ENCODE results near the gene PPP1R12C.

Gene PPP1R12C

GRCh38 chr19:55048446-55048845 is 69.0 kb downstream of the PPP1R12C start:
- Histone ChIP-seq H3K79me2 (ENCODE audit: insufficient read depth, low read length) (no peaks in the 10 kb centered on the region), H3K36me3 (ENCODE audit: insufficient read depth, low read length) (peaks cover 91% of the 10 kb centered on the region), H2AFZ (ENCODE audit: low read length) (no peak overlapping the region), H3K4me3 (ENCODE audit: low read depth, low read length, poor library complexity, severe bottlenecking) (no peak overlapping the region), H3K9me3 (ENCODE audit: low read length) (no peaks in the 10 kb centered on the region), H3F3A (ENCODE audit: insufficient read depth, low read length) (no peaks in the 10 kb centered on the region), H3K27ac (ENCODE audit: low read depth, low read length, poor library complexity, severe bottlenecking) (no peak overlapping the region), H3K9me2 (ENCODE audit: low read depth, low read length) (no peaks in the 10 kb centered on the region), H4K20me1 (ENCODE audit: insufficient read depth, low read length) (no peaks in the 10 kb centered on the region), H3K9ac (ENCODE audit: low read length) (no peak overlapping the region), H3K27me3 (ENCODE audit: insufficient read depth, low read length) (no peaks in the 10 kb centered on the region), H3K4me2 (ENCODE audit: low read length) (no peak overlapping the region), H3K4me1 (ENCODE audit: insufficient read depth, low read length, severe bottlenecking) (no peaks in the 10 kb centered on the region)
- TF ChIP-seq, protein P1, sequence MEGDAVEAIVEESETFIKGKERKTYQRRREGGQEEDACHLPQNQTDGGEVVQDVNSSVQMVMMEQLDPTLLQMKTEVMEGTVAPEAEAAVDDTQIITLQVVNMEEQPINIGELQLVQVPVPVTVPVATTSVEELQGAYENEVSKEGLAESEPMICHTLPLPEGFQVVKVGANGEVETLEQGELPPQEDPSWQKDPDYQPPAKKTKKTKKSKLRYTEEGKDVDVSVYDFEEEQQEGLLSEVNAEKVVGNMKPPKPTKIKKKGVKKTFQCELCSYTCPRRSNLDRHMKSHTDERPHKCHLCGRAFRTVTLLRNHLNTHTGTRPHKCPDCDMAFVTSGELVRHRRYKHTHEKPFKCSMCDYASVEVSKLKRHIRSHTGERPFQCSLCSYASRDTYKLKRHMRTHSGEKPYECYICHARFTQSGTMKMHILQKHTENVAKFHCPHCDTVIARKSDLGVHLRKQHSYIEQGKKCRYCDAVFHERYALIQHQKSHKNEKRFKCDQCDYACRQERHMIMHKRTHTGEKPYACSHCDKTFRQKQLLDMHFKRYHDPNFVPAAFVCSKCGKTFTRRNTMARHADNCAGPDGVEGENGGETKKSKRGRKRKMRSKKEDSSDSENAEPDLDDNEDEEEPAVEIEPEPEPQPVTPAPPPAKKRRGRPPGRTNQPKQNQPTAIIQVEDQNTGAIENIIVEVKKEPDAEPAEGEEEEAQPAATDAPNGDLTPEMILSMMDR (IDR thresholded peaks at IDR 0.05; ENCODE audit: low read length), result no peak
- TF ChIP-seq EZH2 (IDR thresholded peaks at IDR 0.05; ENCODE audit: borderline replicate concordance, low read length), result no peak

DNA sequence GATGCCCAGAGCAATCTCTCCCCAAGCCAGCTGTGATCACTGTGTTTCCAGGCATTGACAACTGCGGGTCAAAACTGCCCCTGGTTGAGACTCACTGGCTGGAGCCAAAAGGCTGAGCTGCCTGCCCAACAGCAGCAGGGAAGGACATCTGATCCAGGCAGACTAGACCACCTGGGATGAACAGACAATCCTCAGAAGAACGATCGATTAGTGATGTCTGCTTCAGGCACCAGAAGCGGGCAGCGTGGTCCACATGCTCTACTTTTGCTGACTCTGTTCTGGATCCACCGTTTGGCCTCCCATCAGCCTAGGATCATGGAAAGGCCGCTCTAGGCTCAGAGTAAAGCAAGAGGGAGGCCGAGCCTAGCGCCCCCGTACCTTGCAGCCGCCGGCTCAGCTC is 69.5 kb downstream of the PPP1R12C start:
- Histone ChIP-seq H3K9ac (ENCODE audit: low read length) (no peak overlapping the region), H4K20me1 (ENCODE audit: insufficient read depth, low read length) (no peaks in the 10 kb centered on the region), H3F3A (ENCODE audit: insufficient read depth, low read length) (no peaks in the 10 kb centered on the region), H3K4me2 (ENCODE audit: low read length) (no peak overlapping the region), H3K4me3 (ENCODE audit: low read depth, low read length, poor library complexity, severe bottlenecking) (no peak overlapping the region), H3K4me1 (ENCODE audit: insufficient read depth, low read length, severe bottlenecking) (no peaks in the 10 kb centered on the region), H3K27me3 (ENCODE audit: insufficient read depth, low read length) (no peaks in the 10 kb centered on the region), H3K79me2 (ENCODE audit: insufficient read depth, low read length) (no peaks in the 10 kb centered on the region), H3K27ac (ENCODE audit: low read depth, low read length, poor library complexity, severe bottlenecking) (no peak overlapping the region), H3K9me3 (ENCODE audit: low read length) (no peaks in the 10 kb centered on the region), H2AFZ (ENCODE audit: low read length) (no peak overlapping the region), H3K9me2 (ENCODE audit: low read depth, low read length) (no peaks in the 10 kb centered on the region), H3K36me3 (ENCODE audit: insufficient read depth, low read length) (peaks cover 89% of the 10 kb centered on the region)
- TF ChIP-seq EZH2 (IDR thresholded peaks at IDR 0.05; ENCODE audit: borderline replicate concordance, low read length), result no peak

DNA sequence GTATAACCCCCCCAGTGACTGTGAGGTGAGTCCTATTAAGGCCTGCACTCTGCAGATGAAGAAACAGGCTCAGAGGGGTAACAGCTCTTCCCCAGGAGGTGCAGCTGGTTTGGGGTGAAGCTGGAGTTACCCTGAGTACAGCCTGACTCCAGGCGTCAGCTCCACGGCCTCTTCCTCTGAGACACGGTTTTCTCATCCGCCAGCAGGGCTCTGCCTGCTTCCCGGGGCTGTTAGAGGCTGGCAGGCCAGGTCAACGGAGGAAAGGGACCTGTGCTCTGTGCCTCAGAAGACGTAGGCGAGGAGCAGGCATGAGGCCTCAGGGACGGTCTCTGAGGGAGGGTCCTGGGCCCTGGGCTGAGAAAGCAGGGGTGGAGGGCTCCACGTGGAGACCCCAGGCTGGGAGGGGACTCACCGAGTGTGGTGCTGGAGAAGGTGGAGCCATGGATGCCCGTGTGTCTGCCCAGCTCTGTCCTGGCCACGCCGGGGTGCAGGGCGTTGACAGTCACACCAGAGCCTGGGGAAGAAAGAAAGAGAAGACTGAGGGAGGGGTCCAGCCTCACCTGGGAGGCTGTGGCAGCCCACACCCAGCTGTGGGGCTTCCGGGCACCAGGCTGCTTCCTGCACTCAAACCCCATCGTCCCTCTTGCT is 70.3 kb downstream of the PPP1R12C start:
- TF ChIP-seq EZH2 (IDR thresholded peaks at IDR 0.05; ENCODE audit: borderline replicate concordance, low read length), result no peak
- TF ChIP-seq, protein P1 (IDR thresholded peaks at IDR 0.05; ENCODE audit: low read length), result no peak
- no peak overlapping the region for H3K27ac ChIP-seq (ENCODE audit: low read depth, low read length, poor library complexity, severe bottlenecking)
- H3K79me2 ChIP-seq (ENCODE audit: insufficient read depth, low read length), result no peaks in the 10 kb centered on the region
- H3K9me2 ChIP-seq (ENCODE audit: low read depth, low read length), result no peaks in the 10 kb centered on the region
- peaks cover 89% of the 10 kb centered on the region for H3K36me3 ChIP-seq (ENCODE audit: insufficient read depth, low read length)
- no peak overlapping the region for H3K9ac ChIP-seq (ENCODE audit: low read length)
- no peaks in the 10 kb centered on the region for H3K4me1 ChIP-seq (ENCODE audit: insufficient read depth, low read length, severe bottlenecking)
- H3K9me3 ChIP-seq (ENCODE audit: low read length), result no peaks in the 10 kb centered on the region
- H4K20me1 ChIP-seq (ENCODE audit: insufficient read depth, low read length), result no peaks in the 10 kb centered on the region
- no peak overlapping the region for H3K4me3 ChIP-seq (ENCODE audit: low read depth, low read length, poor library complexity, severe bottlenecking)
- no peak overlapping the region for H3K4me2 ChIP-seq (ENCODE audit: low read length)
- no peaks in the 10 kb centered on the region for H3F3A ChIP-seq (ENCODE audit: insufficient read depth, low read length)
- H2AFZ ChIP-seq (ENCODE audit: low read length), result no peak overlapping the region
- H3K27me3 ChIP-seq (ENCODE audit: insufficient read depth, low read length), result no peaks in the 10 kb centered on the region

Measured in OCI-LY1 (cell line).